Stimulated activated CD8-positive, alpha-beta memory T cell treated with anti-CD3 and anti-CD28 coated beads, Interleukin-2, amount 100 ng/mL, for 1 hour (primary cell): ENCODE measurements around the gene DUSP8.

ENCODE experiments used
- DNase-seq, 2 donors: peaks; one replicate each; pipeline ENCODE4 v3.0.0-alpha.2; 2020; ENCODE audit warnings: low read depth in 2 of 2

DUSP8 gene

GRCh38 chr11:1565173-1565903 lies 6.7 kb downstream of the DUSP8 start:
- no peak for DNase-seq

GRCh38 chr11:1564535-1565172 lies 7.4 kb downstream of the DUSP8 start:
- DNase-seq: no peak

- no peak for DNase-seq
Measured at GRCh38 chr11:1563697-1564534, 8.2 kb downstream of the DUSP8 start.

- DNase-seq: no peak
Measured at GRCh38 chr11:1563149-1563638, 8.9 kb downstream of the DUSP8 start.

GRCh38 chr11:1562469-1563148 lies 9.5 kb downstream of the DUSP8 start:
- no peak for DNase-seq

GRCh38 chr11:1561955-1562354 lies 10.1 kb downstream of the DUSP8 start:
- no peak for DNase-seq

- DNase-seq: no peak
Measured at GRCh38 chr11:1561266-1561665, 10.8 kb downstream of the DUSP8 start.

GRCh38 chr11:1560649-1561251 lies 11.3 kb downstream of the DUSP8 start:
- DNase-seq: no peak

- DNase-seq: no peak
Measured at GRCh38 chr11:1560002-1560648, 11.9 kb downstream of the DUSP8 start.

GRCh38 chr11:1559111-1559951 lies 12.7 kb downstream of the DUSP8 start:
- no peak for DNase-seq

GRCh38 chr11:1558775-1559110 lies 13.3 kb downstream of the DUSP8 start:
- DNase-seq: no peak

- DNase-seq: no peak
Measured at GRCh38 chr11:1557904-1558774, 13.9 kb downstream of the DUSP8 start.

- DNase-seq: no peak
Measured at GRCh38 chr11:1557051-1557884, 14.8 kb downstream of the DUSP8 start.

GRCh38 chr11:1556278-1556902 lies 15.7 kb downstream of the DUSP8 start:
- DNase-seq: no peak

- DNase-seq: no peak
Measured at GRCh38 chr11:1555713-1556153, 16.3 kb downstream of the DUSP8 start.

- no peak for DNase-seq
Measured at GRCh38 chr11:1554981-1555712, 16.9 kb downstream of the DUSP8 start.
